H1 (cell line): ENCODE data around the gene CABP2. TPM values are rescaled to one million over a fixed set of nuclear protein-coding genes. Genes with fewer than 3 reads are reported as not detected.

Source experiments
- CTCF ChIA-PET: fragments of 300-600 bp; sonication (Branson Sonifier 250); formaldehyde crosslinking; loops from one replicate; lab custom pipeline; 2021; ENCODE audit not compliant: partially characterized antibody; lab: Charles Lee
- POLR2A ChIA-PET: fragments of 300-600 bp; sonication (Branson Sonifier 250); formaldehyde crosslinking; loops from one replicate; lab custom pipeline; 2021; ENCODE audit warnings: inconsistent platforms; ENCODE audit not compliant: partially characterized antibody; lab: Charles Lee
- DNase-seq, 2 experiments: peaks; one replicate each; pipeline versions ENCODE4 v3.0.0 to v3.0.0-alpha.2; 2010 to 2022; ENCODE audit warnings: low spot score in 2 of 2, low read depth in 1 of 2, mixed read lengths in 1 of 2
- FAIRE-seq: peaks from 2 replicates; lab custom pipeline; 2011; peaks lifted over from hg19 to GRCh38; lab: Jason Lieb, UNC
- H2AFZ ChIP-seq: 2 replicates; pipeline ENCODE4 v1.8.1; 2012; ENCODE audit warnings: low read length, inconsistent platforms
- H2AK5ac ChIP-seq: 2 replicates; pipeline ENCODE4 v1.6.1; 2013; ENCODE audit warnings: low read depth, low read length
- H2BK120ac ChIP-seq: replicated peaks from 2 replicates; pipeline ENCODE3; 2013; ENCODE audit warnings: low read depth, low read length, inconsistent platforms
- H2BK12ac ChIP-seq: 2 replicates; pipeline ENCODE4 v1.6.1; 2013; ENCODE audit warnings: low read depth, low read length
- H2BK15ac ChIP-seq: 2 replicates; pipeline ENCODE4 v1.6.1; 2013; ENCODE audit warnings: low read length
- H2BK20ac ChIP-seq: 2 replicates; pipeline ENCODE4 v1.6.1; 2013; ENCODE audit warnings: low read length
- H2BK5ac ChIP-seq: 2 replicates; pipeline ENCODE4 v1.6.1; 2013; ENCODE audit warnings: low read depth, low read length
- H3K14ac ChIP-seq: 2 replicates; pipeline ENCODE4 v1.6.1; 2013; ENCODE audit warnings: inconsistent platforms; ENCODE audit not compliant: insufficient read length
- H3K18ac ChIP-seq: 2 replicates; pipeline ENCODE4 v1.6.1; 2013; ENCODE audit warnings: low read length; ENCODE audit errors: extremely low read depth
- H3K23ac ChIP-seq: 2 replicates; pipeline ENCODE4 v1.6.1; 2013; ENCODE audit warnings: inconsistent platforms; ENCODE audit not compliant: insufficient read length
- H3K23me2 ChIP-seq: 2 replicates; pipeline ENCODE4 v1.6.1; 2013; ENCODE audit warnings: low read depth, low read length
- H3K27ac ChIP-seq: 2 replicates; pipeline ENCODE4 v1.6.1; 2011; ENCODE audit warnings: low read depth, low read length, inconsistent platforms
- H3K27me3 ChIP-seq, 4 experiments: replicated peaks in 1 of 4; 1 replicate in 1 of 4; 2 replicates in 3 of 4; pipeline versions ENCODE4 v1.6.1 to v1.8.1; 2011 to 2013; ENCODE audit warnings: low read length in 3 of 4, mild to moderate bottlenecking in 3 of 4, inconsistent platforms in 2 of 4, mixed read lengths in 2 of 4, moderate library complexity in 1 of 4; ENCODE audit not compliant: control insufficient read depth in 3 of 4, insufficient read depth in 3 of 4; ENCODE audit errors: extremely low read depth in 1 of 4
- H3K36me3 ChIP-seq, 4 experiments: 2 replicates each; pipeline versions ENCODE4 v1.6.1 to v1.8.1; 2011 to 2013; ENCODE audit warnings: mild to moderate bottlenecking in 4 of 4, low read length in 3 of 4, moderate library complexity in 2 of 4, control low read depth in 1 of 4, inconsistent platforms in 1 of 4; ENCODE audit not compliant: insufficient read depth in 4 of 4, control insufficient read depth in 2 of 4
- H3K4ac ChIP-seq: replicated peaks from 2 replicates; pipeline ENCODE3; 2013; ENCODE audit warnings: low read length, low read depth, mixed read lengths, inconsistent platforms; ENCODE audit not compliant: insufficient read length
- H3K4me1 ChIP-seq, 4 experiments: replicated peaks in 1 of 4; 1 replicate in 1 of 4; 2 replicates in 3 of 4; pipeline versions ENCODE4 v1.6.1 to v1.8.1; 2011 to 2013; ENCODE audit warnings: low read length in 3 of 4, inconsistent platforms in 2 of 4, mixed read lengths in 1 of 4; ENCODE audit not compliant: insufficient read depth in 4 of 4, control insufficient read depth in 3 of 4
- H3K4me2 ChIP-seq, 2 experiments: 2 replicates each; pipeline versions ENCODE4 v1.6.1 to v1.8.1; 2011 to 2013; ENCODE audit warnings: low read depth in 2 of 2, low read length in 2 of 2, control low read depth in 1 of 2, inconsistent platforms in 1 of 2, mild to moderate bottlenecking in 1 of 2; ENCODE audit not compliant: insufficient read depth in 1 of 2
- H3K4me3 ChIP-seq, 4 experiments: fragments of 200-600, 300-600 bp in 1 of 4; sonication (generic), shearing (Covaris generic), sonication (Bioruptor Twin) in 1 of 4; 2 replicates each; pipeline versions ENCODE4 v1.5.1 to v1.8.1; 2011 to 2016; ENCODE audit warnings: low read length in 4 of 4, low read depth in 3 of 4, control low read depth in 2 of 4, inconsistent platforms in 2 of 4, mild to moderate bottlenecking in 2 of 4, mixed read lengths in 1 of 4, moderate library complexity in 1 of 4; ENCODE audit not compliant: insufficient read depth in 2 of 4; ENCODE audit errors: extremely low read depth in 1 of 4
- H3K56ac ChIP-seq: replicated peaks from 2 replicates; pipeline ENCODE3; 2013; ENCODE audit warnings: low read depth, mild to moderate bottlenecking, mixed read lengths, low read length, inconsistent platforms; ENCODE audit not compliant: insufficient read length
- H3K79me1 ChIP-seq: 2 replicates; pipeline ENCODE4 v1.6.1; 2013; ENCODE audit warnings: low read depth, low read length, control low read depth
- H3K79me2 ChIP-seq, 2 experiments: 2 replicates each; pipeline versions ENCODE4 v1.6.1 to v1.8.1; 2012 to 2013; ENCODE audit warnings: low read length in 2 of 2, mild to moderate bottlenecking in 2 of 2, inconsistent platforms in 1 of 2; ENCODE audit not compliant: insufficient read depth in 2 of 2, control insufficient read depth in 1 of 2
- H3K9ac ChIP-seq, 4 experiments: replicated peaks in 1 of 4; 1 replicate in 1 of 4; 2 replicates in 3 of 4; pipeline versions ENCODE4 v1.6.1 to v1.8.1; 2011 to 2013; ENCODE audit warnings: low read depth in 3 of 4, low read length in 3 of 4, control low read depth in 2 of 4, mild to moderate bottlenecking in 2 of 4, moderate library complexity in 2 of 4, inconsistent platforms in 1 of 4; ENCODE audit errors: extremely low read depth in 1 of 4
- H3K9me3 ChIP-seq, 2 experiments: 2 replicates each; pipeline versions ENCODE4 v1.6.1 to v1.8.1; 2012 to 2013; ENCODE audit warnings: mild to moderate bottlenecking in 2 of 2, moderate library complexity in 2 of 2, control low read depth in 1 of 2, inconsistent platforms in 1 of 2, low read depth in 1 of 2, low read length in 1 of 2, mixed read lengths in 1 of 2; ENCODE audit not compliant: insufficient read depth in 2 of 2
- H4K20me1 ChIP-seq, 2 experiments: replicated peaks in 1 of 2; 2 replicates each; pipeline versions ENCODE3 to v1.8.1; 2011 to 2013; ENCODE audit warnings: inconsistent platforms in 2 of 2, low read length in 2 of 2, mild to moderate bottlenecking in 1 of 2; ENCODE audit not compliant: insufficient read depth in 2 of 2, control insufficient read depth in 1 of 2
- H4K5ac ChIP-seq: 2 replicates; pipeline ENCODE4 v1.6.1; 2013; ENCODE audit warnings: low read length, low read depth, mixed read lengths, inconsistent platforms; ENCODE audit not compliant: insufficient read length
- H4K8ac ChIP-seq: 2 replicates; pipeline ENCODE4 v1.8.0; 2013; ENCODE audit warnings: mild to moderate bottlenecking, moderate library complexity, low read length, inconsistent platforms; ENCODE audit not compliant: insufficient read depth; ENCODE audit errors: extremely low read depth
- H4K91ac ChIP-seq: replicated peaks from 2 replicates; pipeline ENCODE3; 2013; ENCODE audit warnings: low read length, mixed read lengths, inconsistent platforms; ENCODE audit not compliant: insufficient read length
- CHD2 ChIP-seq: IDR thresholded peaks from 2 replicates; pipeline ENCODE4 v1.6.1; 2012; ENCODE audit warnings: low read length, improper control_type of control experiment
- GABPA ChIP-seq: IDR thresholded peaks from 2 replicates; pipeline ENCODE4 v1.6.1; 2011; ENCODE audit warnings: mild to moderate bottlenecking, low read length, moderate library complexity, borderline replicate concordance; ENCODE audit not compliant: insufficient read depth
- HDAC2 ChIP-seq, 2 experiments: fragments of 300-600 bp in 1 of 2; sonication (generic) in 1 of 2; IDR thresholded peaks; 2 replicates each; pipeline ENCODE4 v1.6.1; 2011 to 2012; ENCODE audit warnings: low read depth in 2 of 2, low read length in 2 of 2, mild to moderate bottlenecking in 2 of 2, moderate library complexity in 2 of 2, borderline replicate concordance in 1 of 2, inconsistent platforms in 1 of 2
- KDM1A ChIP-seq: fragments of 200-600, 300-600 bp; sonication (generic); IDR thresholded peaks from 2 replicates; pipeline ENCODE4 v1.7.1; 2016; ENCODE audit warnings: mild to moderate bottlenecking, low read length, borderline replicate concordance
- POLR2AphosphoS5 ChIP-seq: IDR thresholded peaks from 2 replicates; pipeline ENCODE4 v1.6.1; 2011; ENCODE audit warnings: low read depth, low read length
- SIN3A ChIP-seq, 2 experiments: IDR thresholded peaks in 1 of 2; conservative IDR thresholded peaks in 1 of 2; 2 replicates each; pipeline ENCODE4 v1.6.1; 2011 to 2012; ENCODE audit warnings: low read length in 2 of 2, improper control_type of control experiment in 1 of 2, low read depth in 1 of 2, mild to moderate bottlenecking in 1 of 2
- TAF7 ChIP-seq: optimal IDR thresholded peaks from 2 replicates; pipeline ENCODE3; 2011; ENCODE audit warnings: low read depth, mild to moderate bottlenecking, inconsistent platforms, low read length, moderate library complexity, borderline replicate concordance
- TBP ChIP-seq: IDR thresholded peaks from 2 replicates; pipeline ENCODE4 v1.6.1; 2011; ENCODE audit warnings: low read depth, low read length, improper control_type of control experiment
- WGBS, 2 experiments: shearing (Covaris generic) in 1 of 2; methylation state at CpG; one replicate each; pipeline versions ENCODE4 v1.1.6 to v1.1.7; 2013 to 2015; ENCODE audit warnings: low lambda C conversion rate in 2 of 2, mixed read lengths in 2 of 2, inconsistent platforms in 1 of 2, low coverage in 1 of 2, missing lambda C conversion rate in 1 of 2; ENCODE audit not compliant: insufficient replicate concordance in 2 of 2, insufficient coverage in 1 of 2, insufficient read length in 1 of 2; ENCODE audit errors: extremely low coverage in 1 of 2, missing lambda C conversion rate in 1 of 2; 5-methylcytosine and 5-hydroxymethylcytosine counted together
- polyA plus RNA-seq, 7 experiments: library from polyadenylated mRNA; depleted of rRNA in 3 of 7; stranded (reverse) in 5 of 7; unstranded in 2 of 7; fragments of >200 nt in 5 of 7; fragments of 200-250 nt in 2 of 7; gene quantifications; 1 replicate in 5 of 7; 2 replicates in 1 of 7; 4 replicates in 1 of 7; pipeline versions ENCODE4 v1.2.1 to v1.2.3, GENCODE V29; 2011 to 2013; ENCODE audit warnings: missing spikeins in 2 of 7, mixed read lengths in 2 of 7
- total RNA-seq: library from RNA; stranded (reverse); fragmentation: NEBNext Ultra II Directional; extraction: Animal tissue kit (Norgen Biotek cat#: 25700); gene quantifications from 2 replicates; pipeline ENCODE4 v1.2.1, GENCODE V29; 2021

Gene CABP2
- total and polyA plus RNA-seq, 2 of the 8 experiments (the other 6 are each of a cell fraction or from before 2014, with no cell fraction given): not detected

- peak within 1 kb of the TSS; percentile 96 for H2BK5ac ChIP-seq
- peak within 1 kb of the TSS; percentile 74 to 89 (median 86) for H3K4me3 ChIP-seq
- H3K4me1 ChIP-seq: peaks cover 0 to 30% (median 10%) of the 10 kb centered on the region in 4 experiments; a peak in 6 of 7 replicates
- H2BK12ac ChIP-seq: peak within 1 kb of the TSS; percentile 75; the same call in 1 of the 2 replicates
- H3K27ac ChIP-seq: peak within 1 kb of the TSS; percentile 88
- no peaks in the 10 kb centered on the region for H3K79me1 ChIP-seq
- peak within 1 kb of the TSS; percentile 99 for H3K18ac ChIP-seq
- no peak for FAIRE-seq
- H3K23ac ChIP-seq: no peak within 1 kb of the TSS
- no peak within 1 kb of the TSS for H2AK5ac ChIP-seq
- peak within 1 kb of the TSS; percentile 72 to 87 (median 80) for H3K9ac ChIP-seq
- no peak within 1 kb of the TSS for H3K4ac ChIP-seq
- no peaks in the 10 kb centered on the region for H3K9me3 ChIP-seq
- peak within 1 kb of the TSS; percentile 87 for H4K5ac ChIP-seq
- peak within 1 kb of the TSS; percentile 96 for H4K8ac ChIP-seq
- peaks cover 0 to 10% (median 5%) of the 10 kb centered on the region in 4 experiments; a peak in 3 of 7 replicates for H3K27me3 ChIP-seq
- H3K4me2 ChIP-seq: peak within 1 kb of the TSS; percentile 66 to 84
- H2BK15ac ChIP-seq: no peak within 1 kb of the TSS
- H2AFZ ChIP-seq: peak within 1 kb of the TSS; percentile 47; the same call in 1 of the 2 replicates
- H3K14ac ChIP-seq: no peak within 1 kb of the TSS
- no peak within 1 kb of the TSS for H2BK20ac ChIP-seq
- peak; percentile 98 to 99 for DNase-seq
- no peak within 1 kb of the TSS for H2BK120ac ChIP-seq
- no peaks in the 10 kb centered on the region for H3K36me3 ChIP-seq
- 0 out of 4 replicates have a peak, but pooled peaks cover 0 to 8% of the 10 kb centered on the region in 2 experiments for H3K79me2 ChIP-seq
- CTCF ChIA-PET: interaction anchor here (1.2 kb wide), 1 partner anchor 151 kb away, joined by 4 read pairs; no protein-coding TSS in a partner anchor
- no peak within 1 kb of the TSS for H4K91ac ChIP-seq
- H3K23me2 ChIP-seq: peaks cover 23% of the 10 kb centered on the region
- H4K20me1 ChIP-seq: peaks cover 3 to 11% of the 10 kb centered on the region in 2 experiments
- peak within 1 kb of the TSS; percentile 85 for H3K56ac ChIP-seq
- POLR2A ChIA-PET: interaction anchor here (0.8 to 1.0 kb wide), 4 partner anchors 9 to 43 kb away, joined by 3 to 5 read pairs (median 4); no protein-coding TSS in a partner anchor
- WGBS, 2 experiments: 1% methylated on average over 54 of the region's 57 CpGs; no CpG with 5 or more reads in 1 of the 2 experiments
- peak; percentile 69 for TF ChIP-seq TBP
- TF ChIP-seq GABPA: no peak
- no peak for TF ChIP-seq TAF7
- TF ChIP-seq CHD2: peak; percentile 94
- TF ChIP-seq HDAC2 (IDR thresholded peaks at IDR 0.05; ENCODE audit: borderline replicate concordance in 1 of 2, low read depth in 2 of 2, low read length in 2 of 2): peak in 1 of 2 experiments; percentile 86; a peak in 2 of 4 replicates
- peak; percentile 42; the same call in 1 of the 2 replicates for TF ChIP-seq POLR2AphosphoS5
- TF ChIP-seq KDM1A: peak; percentile 98
- TF ChIP-seq SIN3A (conservative IDR thresholded peaks at IDR 0.05 in 1 of 2, IDR thresholded peaks at IDR 0.05 in 1 of 2; ENCODE audit: low read depth in 1 of 2, low read length in 2 of 2): peak in 1 of 2 experiments; percentile 34; a peak in 1 of 4 replicates
Measured at GRCh38 chr11:67507864-67508485, 15.3 kb downstream of the CABP2 start, which contains the start of gene CDK2AP2. TSS of gene CDK2AP2 (minus strand) at chr11:67508162. CDS start at chr11:67508082, 80 bp downstream.
